Sigmoid colon (tissue), 7 donors: Measurements from ENCODE around the gene ATRNL1. TPM values are rescaled to one million over a fixed set of nuclear protein-coding genes. Genes with fewer than 3 reads are reported as not detected.

Source experiments
- DNase-seq: peaks from one replicate; pipeline ENCODE4 v3.0.0-alpha.2; 2019
- H3K27ac ChIP-seq, 4 donors: fragments of 200-600 bp; sonication (generic); one replicate each; pipeline ENCODE4 v1.5.1; 2016 to 2019; ENCODE audit warnings: mild to moderate bottlenecking in 1 of 4
- H3K27me3 ChIP-seq, 3 donors: fragments of 200-600 bp; sonication (generic); one replicate each; pipeline ENCODE4 v1.5.1; 2019; ENCODE audit warnings: mild to moderate bottlenecking in 1 of 3
- H3K36me3 ChIP-seq, 4 donors: fragments of 200-600 bp; sonication (generic); one replicate each; pipeline ENCODE4 v1.5.1; 2016 to 2019
- H3K4me1 ChIP-seq, 4 donors: fragments of 200-600 bp; sonication (generic); one replicate each; pipeline ENCODE4 v1.5.1; 2017 to 2019
- H3K4me3 ChIP-seq, 4 donors: fragments of 200-600 bp; sonication (generic); one replicate each; pipeline ENCODE4 v1.5.1; 2017 to 2019; ENCODE audit warnings: mild to moderate bottlenecking in 2 of 4, moderate library complexity in 1 of 4
- H3K9me3 ChIP-seq, 4 donors: fragments of 200-600 bp in 3 of 4; sonication (generic) in 3 of 4; one replicate each; pipeline versions ENCODE4 v1.5.1 to v1.6.1; 2013 to 2019
- CTCF ChIP-seq, 4 experiments: fragments of 450-650 bp in 3 of 4; fragments of 200-600 bp in 1 of 4; IDR thresholded peaks; one replicate each; pipeline ENCODE4 v1.5.1; 2016 to 2019; ENCODE audit warnings: antibody characterized with exemption in 4 of 4, mild to moderate bottlenecking in 3 of 4, moderate library complexity in 2 of 4
- EP300 ChIP-seq, 4 donors: sonication (generic); formaldehyde crosslinking; IDR thresholded peaks; one replicate each; pipeline ENCODE4 v1.6.1; 2017; ENCODE audit warnings: antibody characterized with exemption in 4 of 4
- POLR2A ChIP-seq, 2 donors: fragments of 450-650 bp; IDR thresholded peaks; one replicate each; pipeline ENCODE4 v1.6.1; 2016; ENCODE audit warnings: antibody characterized with exemption in 2 of 2, mild to moderate bottlenecking in 2 of 2, moderate library complexity in 2 of 2
- POLR2AphosphoS5 ChIP-seq, 4 donors: sonication (generic); formaldehyde crosslinking; IDR thresholded peaks; one replicate each; pipeline ENCODE4 v1.6.1; 2017; ENCODE audit warnings: antibody characterized with exemption in 4 of 4
- WGBS, 2 donors: extraction: QIAGEN DNeasy Blood & Tissue Kit; methylation state at CpG; one replicate each; pipeline ENCODE4 v1.1.7; 2013; 5-methylcytosine and 5-hydroxymethylcytosine counted together
- intact Hi-C: fragments of 100-400 bp; cut with DNase I; formaldehyde crosslinking; loops from one replicate; pipeline ENCODE4 v1.15.1; 2023
- polyA plus RNA-seq, 3 donors: library from polyadenylated mRNA; stranded (reverse); fragments of 200-250 nt; gene quantifications; one replicate each; pipeline ENCODE4 v1.2.3, GENCODE V29; 2013
- total RNA-seq, 4 donors: library from RNA; depleted of rRNA; stranded (reverse); fragments of >200 nt; gene quantifications; one replicate each; pipeline ENCODE4 v1.1.0, GENCODE V29; 2016
- donor health status: healthy with polysubstance abuse.
- donor health status: Bipolar disorder and iron deficiency.
- donor health status: healthy.

The ATRNL1 gene
- total and polyA plus RNA-seq, 7 donors = 0.57 to 17.3 (median 6.9) TPM; not detected in 1

- 89 to 93% methylated on average over 5 of the region's 5 CpGs for WGBS, 2 donors
- H3K4me1 ChIP-seq = no peaks in the 10 kb centered on the region
- no peak for TF ChIP-seq CTCF (IDR thresholded peaks at IDR 0.05)
- no peak for TF ChIP-seq POLR2AphosphoS5 (IDR thresholded peaks at IDR 0.05)
- TF ChIP-seq EP300 (IDR thresholded peaks at IDR 0.05) = no peak
- TF ChIP-seq POLR2A (IDR thresholded peaks at IDR 0.05) = no peak
These were observed 70.0 kb downstream of the ATRNL1 start for GRCh38 chr10:115163129-115163528.

GRCh38 chr10:115164220-115164619, 71.1 kb downstream of the ATRNL1 start:
- no peak for DNase-seq
- H3K9me3 ChIP-seq = no peaks in the 10 kb centered on the region
- H3K27me3 ChIP-seq = no peaks in the 10 kb centered on the region
- WGBS, 2 donors = 24 to 55% methylated on average over 2 of the region's 2 CpGs
- intact Hi-C loops = loop anchor here (10.0 kb wide), 1 partner anchor 1221 kb away; no protein-coding TSS in a partner anchor
- no peak overlapping the region for H3K27ac ChIP-seq
- H3K4me1 ChIP-seq = no peaks in the 10 kb centered on the region
- TF ChIP-seq CTCF (IDR thresholded peaks at IDR 0.05) (no peak), EP300 (IDR thresholded peaks at IDR 0.05) (no peak), POLR2AphosphoS5 (IDR thresholded peaks at IDR 0.05) (no peak), POLR2A (IDR thresholded peaks at IDR 0.05) (no peak)
- no peaks in the 10 kb centered on the region for H3K36me3 ChIP-seq
- H3K4me3 ChIP-seq = no peak overlapping the region

More at GRCh38 chr10:115163129-115163528, 70.0 kb downstream of the ATRNL1 start:
- intact Hi-C loops = loop anchor here (10.0 kb wide), 1 partner anchor 1222 kb away; no protein-coding TSS in a partner anchor
- no peaks in the 10 kb centered on the region for H3K36me3 ChIP-seq
- H3K4me3 ChIP-seq = no peak overlapping the region
- no peaks in the 10 kb centered on the region for H3K9me3 ChIP-seq
- no peak for DNase-seq
- no peak overlapping the region for H3K27ac ChIP-seq
- H3K27me3 ChIP-seq = no peaks in the 10 kb centered on the region

DNA sequence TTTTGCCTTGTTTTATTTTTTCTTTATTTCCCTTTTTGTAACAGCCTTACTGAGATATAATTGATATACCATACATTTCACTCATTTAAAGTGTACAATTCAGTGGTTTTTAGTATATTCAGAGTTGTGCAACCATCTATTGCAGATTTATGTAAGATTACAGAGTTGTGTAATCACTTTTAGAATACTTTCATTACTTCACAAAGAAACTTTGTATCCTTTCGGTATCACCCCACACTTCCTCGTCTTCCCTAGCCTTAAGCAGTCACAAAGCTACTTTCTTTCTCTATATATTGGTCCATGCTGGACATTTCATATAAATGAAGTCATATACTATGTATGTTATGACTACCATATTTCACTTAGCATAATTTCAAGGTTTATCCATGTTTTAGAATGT, 74.6 kb downstream of the ATRNL1 start:
- H3K27ac ChIP-seq = no peak overlapping the region
- no peaks in the 10 kb centered on the region for H3K9me3 ChIP-seq
- H3K4me3 ChIP-seq = no peak overlapping the region
- no peaks in the 10 kb centered on the region for H3K4me1 ChIP-seq
- H3K36me3 ChIP-seq = no peaks in the 10 kb centered on the region
- intact Hi-C loops = loop anchor here (10.0 kb wide), 1 partner anchor 1217 kb away; no protein-coding TSS in a partner anchor
- DNase-seq = no peak
- TF ChIP-seq POLR2AphosphoS5 (IDR thresholded peaks at IDR 0.05) (no peak), EP300 (IDR thresholded peaks at IDR 0.05) (no peak), POLR2A (IDR thresholded peaks at IDR 0.05) (no peak), CTCF (IDR thresholded peaks at IDR 0.05) (no peak)
- 24 to 73% methylated on average over 2 of the region's 2 CpGs for WGBS, 2 donors
- H3K27me3 ChIP-seq = no peaks in the 10 kb centered on the region

GRCh38 chr10:115171392-115171960, 78.3 kb downstream of the ATRNL1 start:
- H3K36me3 ChIP-seq = no peaks in the 10 kb centered on the region
- no peaks in the 10 kb centered on the region for H3K9me3 ChIP-seq
- TF ChIP-seq EP300 (IDR thresholded peaks at IDR 0.05) (no peak), CTCF (IDR thresholded peaks at IDR 0.05) (peak in 1 of 4 experiments; percentile 23)
- H3K27ac ChIP-seq = no peak overlapping the region
- no peaks in the 10 kb centered on the region for H3K4me1 ChIP-seq
- H3K27me3 ChIP-seq = no peaks in the 10 kb centered on the region
- WGBS, 2 donors = 2% methylated on average over 1 of the region's 1 CpG
- H3K4me3 ChIP-seq = no peak overlapping the region
- intact Hi-C loops = no loop called here
- DNase-seq = no peak
